Mesenchymal stem cell (in vitro differentiated cells and primary cell): ENCODE data around the gene MISFA.

Experiments used
- DNase-seq: peaks from one replicate; pipeline ENCODE4 v3.0.0-alpha.2; 2013
- H2AFZ ChIP-seq: one replicate; pipeline ENCODE4 v1.6.1; 2013; ENCODE audit warnings: low read depth, mild to moderate bottlenecking, control low read depth, inconsistent platforms, low read length, moderate library complexity
- H2AK5ac ChIP-seq: 2 replicates; pipeline ENCODE4 v1.6.1; 2013; ENCODE audit warnings: low read length, moderate library complexity, mild to moderate bottlenecking, inconsistent platforms; ENCODE audit not compliant: severe bottlenecking
- H2BK120ac ChIP-seq: one replicate; pipeline ENCODE4 v1.6.1; 2013; ENCODE audit warnings: low read depth, mild to moderate bottlenecking, inconsistent platforms, low read length, moderate library complexity
- H2BK12ac ChIP-seq, 2 experiments: one replicate each; pipeline ENCODE4 v1.6.1; 2013; ENCODE audit warnings: inconsistent platforms in 2 of 2, low read length in 2 of 2, mild to moderate bottlenecking in 2 of 2, moderate library complexity in 2 of 2, control low read depth in 1 of 2
- H2BK15ac ChIP-seq: one replicate; pipeline ENCODE4 v1.6.1; 2013; ENCODE audit warnings: mild to moderate bottlenecking, low read depth, inconsistent platforms; ENCODE audit not compliant: poor library complexity, severe bottlenecking
- H2BK5ac ChIP-seq: 2 replicates; pipeline ENCODE4 v1.6.1; 2013; ENCODE audit warnings: low read depth, mild to moderate bottlenecking, low read length, control low read depth, inconsistent platforms; ENCODE audit not compliant: poor library complexity, severe bottlenecking
- H3K14ac ChIP-seq, 2 experiments: one replicate each; pipeline ENCODE4 v1.6.1; 2013; ENCODE audit warnings: inconsistent platforms in 2 of 2, low read length in 2 of 2, control low read depth in 1 of 2, mild to moderate bottlenecking in 1 of 2, moderate library complexity in 1 of 2
- H3K18ac ChIP-seq, 2 experiments: one replicate each; pipeline ENCODE4 v1.6.1; 2013; ENCODE audit warnings: inconsistent platforms in 2 of 2, low read length in 2 of 2, control low read depth in 1 of 2, low read depth in 1 of 2, mild to moderate bottlenecking in 1 of 2
- H3K23ac ChIP-seq, 2 experiments: one replicate each; pipeline ENCODE4 v1.6.1; 2013; ENCODE audit warnings: inconsistent platforms in 2 of 2, low read length in 2 of 2, mild to moderate bottlenecking in 2 of 2, moderate library complexity in 2 of 2, control low read depth in 1 of 2
- H3K27ac ChIP-seq: 2 replicates; pipeline ENCODE4 v1.5.1; 2013; ENCODE audit warnings: mild to moderate bottlenecking, moderate library complexity, low read length, control low read depth, inconsistent platforms; ENCODE audit not compliant: poor library complexity, severe bottlenecking
- H3K27me3 ChIP-seq, 2 experiments: 2 replicates each; pipeline versions ENCODE4 v1.6.1 to v1.7.0; 2013; ENCODE audit warnings: low read length in 2 of 2, mild to moderate bottlenecking in 2 of 2, moderate library complexity in 2 of 2, control low read depth in 1 of 2, inconsistent platforms in 1 of 2; ENCODE audit not compliant: control insufficient read depth in 1 of 2, insufficient read depth in 1 of 2
- H3K36me3 ChIP-seq, 2 experiments: 2 replicates each; pipeline versions ENCODE4 v1.6.1 to v1.7.0; 2013; ENCODE audit warnings: low read length in 2 of 2, control low read depth in 1 of 2, inconsistent platforms in 1 of 2, low read depth in 1 of 2, mild to moderate bottlenecking in 1 of 2; ENCODE audit not compliant: insufficient read depth in 2 of 2, control insufficient read depth in 1 of 2
- H3K4ac ChIP-seq, 2 experiments: one replicate each; pipeline ENCODE4 v1.6.1; 2013; ENCODE audit warnings: inconsistent platforms in 2 of 2, low read length in 2 of 2, mild to moderate bottlenecking in 2 of 2, moderate library complexity in 2 of 2, control low read depth in 1 of 2, low read depth in 1 of 2
- H3K4me1 ChIP-seq: 2 replicates; pipeline ENCODE4 v1.6.1; 2013; ENCODE audit warnings: low read depth, low read length, control low read depth; ENCODE audit not compliant: control insufficient read depth, insufficient read depth
- H3K4me2 ChIP-seq: 2 replicates; pipeline ENCODE4 v1.6.1; 2013; ENCODE audit warnings: low read length, mild to moderate bottlenecking, inconsistent platforms; ENCODE audit not compliant: poor library complexity, severe bottlenecking
- H3K4me3 ChIP-seq, 2 experiments: 2 replicates each; pipeline versions ENCODE4 v1.5.1 to v1.7.0; 2013; ENCODE audit warnings: low read length in 2 of 2, mild to moderate bottlenecking in 2 of 2, control low read depth in 1 of 2, low read depth in 1 of 2; ENCODE audit not compliant: insufficient read depth in 1 of 2
- H3K79me1 ChIP-seq: replicated peaks from 2 replicates; pipeline ENCODE4 v1.6.1; 2013; ENCODE audit warnings: mild to moderate bottlenecking, control low read depth, low read length, inconsistent platforms; ENCODE audit not compliant: poor library complexity, severe bottlenecking
- H3K9ac ChIP-seq: 2 replicates; pipeline ENCODE4 v1.7.0; 2013; ENCODE audit warnings: mild to moderate bottlenecking, low read length, moderate library complexity
- H3K9me3 ChIP-seq: 2 replicates; pipeline ENCODE4 v1.7.0; 2013; ENCODE audit warnings: mild to moderate bottlenecking, low read length; ENCODE audit not compliant: control insufficient read depth
- H4K8ac ChIP-seq: one replicate; pipeline ENCODE4 v1.6.1; 2013; ENCODE audit warnings: inconsistent platforms, mild to moderate bottlenecking, low read length, moderate library complexity
- H4K91ac ChIP-seq: one replicate; pipeline ENCODE4 v1.6.1; 2013; ENCODE audit warnings: mild to moderate bottlenecking, low read length, inconsistent platforms
- WGBS: methylation state at CpG from one replicate; pipeline ENCODE4 v1.1.7; 2013; ENCODE audit warnings: mixed read lengths; 5-methylcytosine and 5-hydroxymethylcytosine counted together

The MISFA gene

GRCh38 chr11:18612394-18612793 is 12.8 kb downstream of the MISFA start:
- H3K14ac ChIP-seq, result no peak overlapping the region
- no peak overlapping the region for H2BK12ac ChIP-seq
- H2AFZ ChIP-seq, result no peak overlapping the region
- no peak overlapping the region for H3K4ac ChIP-seq
- H3K18ac ChIP-seq, result no peak overlapping the region
- H4K91ac ChIP-seq, result no peak overlapping the region
- no peak overlapping the region for H3K23ac ChIP-seq
- no peak overlapping the region for H3K4me3 ChIP-seq
- H3K4me1 ChIP-seq, result peaks cover 2% of the 10 kb centered on the region
- no peak overlapping the region for H2BK15ac ChIP-seq
- H3K36me3 ChIP-seq, result peaks cover 17 to 77% of the 10 kb centered on the region in 2 experiments
- no peak for DNase-seq
- no peaks in the 10 kb centered on the region for H3K9me3 ChIP-seq
- H4K8ac ChIP-seq, result no peak overlapping the region
- 100% methylated on average over 1 of the region's 4 CpGs for WGBS
- no peak overlapping the region for H3K9ac ChIP-seq
- H3K27ac ChIP-seq, result no peak overlapping the region
- peaks cover 26% of the 10 kb centered on the region for H3K79me1 ChIP-seq
- H3K4me2 ChIP-seq, result no peak overlapping the region
- H2BK5ac ChIP-seq, result no peak overlapping the region
- H2BK120ac ChIP-seq, result no peak overlapping the region
- no peak overlapping the region for H2AK5ac ChIP-seq
- no peaks in the 10 kb centered on the region for H3K27me3 ChIP-seq

- Histone ChIP-seq H3K9ac (no peak overlapping the region), H4K91ac (no peak overlapping the region), H3K4ac (no peak overlapping the region), H3K14ac (no peak overlapping the region), H3K79me1 (peaks cover 23% of the 10 kb centered on the region), H4K8ac (no peak overlapping the region), H3K23ac (no peak overlapping the region), H2AK5ac (no peak overlapping the region), H3K4me1 (peaks cover 3% of the 10 kb centered on the region), H3K9me3 (no peaks in the 10 kb centered on the region), H2BK5ac (no peak overlapping the region), H3K4me3 (no peak overlapping the region), H3K27me3 (no peaks in the 10 kb centered on the region), H3K27ac (no peak overlapping the region), H2BK12ac (no peak overlapping the region), H3K36me3 (peaks cover 17 to 56% of the 10 kb centered on the region in 2 experiments), H3K4me2 (no peak overlapping the region), H3K18ac (no peak overlapping the region), H2AFZ (no peak overlapping the region), H2BK120ac (no peak overlapping the region), H2BK15ac (no peak overlapping the region)
- no peak for DNase-seq
- WGBS, result 97% methylated on average over 10 of the region's 10 CpGs
These were observed 15.1 kb downstream of the MISFA start for GRCh38 chr11:18614667-18615066.

- Histone ChIP-seq H3K4me3 (no peak overlapping the region), H3K9ac (no peak overlapping the region)
- 97% methylated on average over 9 of the region's 11 CpGs for WGBS
These were observed 16.2 kb downstream of the MISFA start for GRCh38 chr11:18615628-18616392.

DNA sequence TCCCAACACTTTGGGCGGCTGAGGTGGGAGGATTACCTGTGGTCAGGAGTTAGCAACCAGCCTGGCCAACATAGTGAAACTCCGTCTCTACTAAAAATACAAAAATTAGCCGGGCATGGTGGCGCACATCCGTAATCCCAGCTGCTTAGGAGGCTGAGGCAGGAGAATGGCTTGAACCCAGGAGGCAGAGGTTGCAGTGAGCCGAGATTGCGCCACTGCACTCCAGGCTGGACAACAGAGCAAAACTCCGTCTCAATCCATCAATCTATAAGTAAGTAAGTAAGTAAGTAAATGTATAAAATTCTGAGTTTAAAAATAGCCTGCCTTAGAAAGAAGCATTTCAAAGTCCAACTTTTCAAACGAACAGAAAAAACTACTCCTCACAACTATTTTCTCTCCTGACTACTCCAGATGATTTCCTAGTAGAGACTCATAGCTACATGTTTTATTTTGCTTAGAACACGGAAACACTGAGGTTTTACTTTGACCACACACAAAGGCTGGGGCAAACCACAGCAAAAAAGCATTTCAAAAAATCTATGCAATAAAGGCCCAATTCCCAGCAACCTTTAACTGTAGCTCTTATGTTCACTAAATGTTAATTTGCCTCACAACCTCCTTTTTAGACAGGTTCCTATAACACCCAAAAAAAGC is 18.2 kb downstream of the MISFA start:
- H2BK5ac ChIP-seq, result no peak overlapping the region
- no peak overlapping the region for H3K27ac ChIP-seq
- H4K8ac ChIP-seq, result no peak overlapping the region
- peak overlapping the region in 1 of 2 experiments; percentile 50 for H3K4me3 ChIP-seq
- no peak overlapping the region for H4K91ac ChIP-seq
- H3K9ac ChIP-seq, result peak overlapping the region; percentile 83
- H3K14ac ChIP-seq, result no peak overlapping the region
- peaks cover 3% of the 10 kb centered on the region for H3K4me1 ChIP-seq
- H3K36me3 ChIP-seq, result peaks cover 9 to 32% of the 10 kb centered on the region in 2 experiments
- no peaks in the 10 kb centered on the region for H3K9me3 ChIP-seq
- no peak overlapping the region for H3K23ac ChIP-seq
- H3K4me2 ChIP-seq, result no peak overlapping the region
- no peak overlapping the region for H2AK5ac ChIP-seq
- 96% methylated on average over 7 of the region's 10 CpGs for WGBS
- H2BK12ac ChIP-seq, result no peak overlapping the region
- DNase-seq, result peak; percentile 33
- no peak overlapping the region for H2AFZ ChIP-seq
- no peaks in the 10 kb centered on the region for H3K27me3 ChIP-seq
- H2BK15ac ChIP-seq, result no peak overlapping the region
- peaks cover 19% of the 10 kb centered on the region for H3K79me1 ChIP-seq
- no peak overlapping the region for H2BK120ac ChIP-seq
- H3K18ac ChIP-seq, result no peak overlapping the region
- H3K4ac ChIP-seq, result no peak overlapping the region

More at GRCh38 chr11:18615628-18616392, 16.2 kb downstream of the MISFA start:
- no peaks in the 10 kb centered on the region for H3K9me3 ChIP-seq
- no peak overlapping the region for H3K27ac ChIP-seq
- H2BK120ac ChIP-seq, result no peak overlapping the region
- H4K91ac ChIP-seq, result no peak overlapping the region
- peaks cover 13 to 45% of the 10 kb centered on the region in 2 experiments for H3K36me3 ChIP-seq
- no peak overlapping the region for H2BK5ac ChIP-seq
- no peak for DNase-seq
- H2AK5ac ChIP-seq, result no peak overlapping the region
- H2AFZ ChIP-seq, result no peak overlapping the region
- no peak overlapping the region for H4K8ac ChIP-seq
- no peaks in the 10 kb centered on the region for H3K27me3 ChIP-seq
- no peak overlapping the region for H3K23ac ChIP-seq
- H2BK15ac ChIP-seq, result no peak overlapping the region
- no peak overlapping the region for H3K18ac ChIP-seq
- no peak overlapping the region for H3K14ac ChIP-seq
- no peak overlapping the region for H2BK12ac ChIP-seq
- peaks cover 22% of the 10 kb centered on the region for H3K79me1 ChIP-seq
- no peak overlapping the region for H3K4ac ChIP-seq
- H3K4me2 ChIP-seq, result no peak overlapping the region
- H3K4me1 ChIP-seq, result peaks cover 3% of the 10 kb centered on the region
